GM18505 (cell line): Measurements from ENCODE around the gene TMEM135.

ENCODE experiments used
- ATAC-seq: cut with Tn5 transposase; IDR thresholded peaks from one replicate; pipeline ENCODE4 v1.9.1; 2021; ENCODE audit not compliant: unreplicated experiment
- POLR2A ChIP-seq: IDR thresholded peaks from 4 replicates; pipeline ENCODE4 v1.6.1; 2011; ENCODE audit warnings: borderline replicate concordance; ENCODE audit not compliant: insufficient read depth, insufficient read length; ENCODE audit errors: extremely low read depth

TMEM135 gene

GRCh38 chr11:87366763-87367405, 329.1 kb downstream of the TMEM135 start:
- TF ChIP-seq POLR2A = no peak

GRCh38 chr11:87368151-87368550, 330.4 kb downstream of the TMEM135 start:
- no peak for ATAC-seq
- TF ChIP-seq POLR2A = no peak

More at GRCh38 chr11:87366763-87367405, 329.1 kb downstream of the TMEM135 start:
- ATAC-seq = no peak

GRCh38 chr11:87368858-87369480, 331.2 kb downstream of the TMEM135 start:
- no peak for ATAC-seq
- no peak for TF ChIP-seq POLR2A

- no peak for ATAC-seq
- TF ChIP-seq POLR2A = no peak
These were observed 332.2 kb downstream of the TMEM135 start for GRCh38 chr11:87369888-87370287.

- no peak for ATAC-seq
- no peak for TF ChIP-seq POLR2A
These were observed 334.3 kb downstream of the TMEM135 start for GRCh38 chr11:87372065-87372464.
